NCI-H2081 (cell line): ENCODE data around the gene GOLGA2.
A peak's percentile ranks its signal among the peaks of the same experiment; 100 is the strongest.

Source experiments
- DNase-seq, 2 experiments: peaks; one replicate each; lab custom pipeline; 2025; lab: John Stamatoyannopoulos, UW

The GOLGA2 gene

GRCh38 chr9:128254855-128255759 lies 20.7 kb downstream of the GOLGA2 start:
- peak; percentile 39 for DNase-seq

GRCh38 chr9:128254362-128254761 lies 21.4 kb downstream of the GOLGA2 start:
- DNase-seq = no peak

- DNase-seq = no peak
Observed at GRCh38 chr9:128253991-128254346, 21.8 kb downstream of the GOLGA2 start.

GRCh38 chr9:128253140-128253990 lies 22.4 kb downstream of the GOLGA2 start:
- DNase-seq = no peak

- DNase-seq = no peak
Observed at GRCh38 chr9:128252317-128253139, 23.3 kb downstream of the GOLGA2 start.

- no peak for DNase-seq
Observed at GRCh38 chr9:128251732-128252100, 24.1 kb downstream of the GOLGA2 start.

- DNase-seq = no peak
Observed at GRCh38 chr9:128250839-128251731, 24.7 kb downstream of the GOLGA2 start.

- DNase-seq = peak; percentile 67 to 89
Observed at GRCh38 chr9:128249908-128250838, 25.6 kb downstream of the GOLGA2 start.

GRCh38 chr9:128249558-128249907 lies 26.3 kb downstream of the GOLGA2 start:
- DNase-seq = no peak

- no peak for DNase-seq
Observed at GRCh38 chr9:128247226-128247803, 28.5 kb downstream of the GOLGA2 start.

- DNase-seq = no peak
Observed at GRCh38 chr9:128246471-128246870, 29.3 kb downstream of the GOLGA2 start.

- no peak for DNase-seq
Observed at GRCh38 chr9:128245421-128246151, 30.2 kb downstream of the GOLGA2 start.

- no peak for DNase-seq
Observed at GRCh38 chr9:128244837-128245231, 31.0 kb downstream of the GOLGA2 start.

- no peak for DNase-seq
Observed at GRCh38 chr9:128244091-128244836, 31.5 kb downstream of the GOLGA2 start.

- DNase-seq = no peak
Observed at GRCh38 chr9:128243215-128244018, 32.4 kb downstream of the GOLGA2 start.

GRCh38 chr9:128242828-128243214 lies 33.0 kb downstream of the GOLGA2 start:
- no peak for DNase-seq

GRCh38 chr9:128242124-128242523 lies 33.7 kb downstream of the GOLGA2 start:
- DNase-seq = no peak
